HepG2 (cell line): Measurements from ENCODE around the gene LHPP. TPM values are rescaled to one million over a fixed set of nuclear protein-coding genes. Genes with fewer than 3 reads are reported as not detected.

Source experiments
- ATF7 ChIP-seq, 2 experiments: fragments of 450-650 bp in 1 of 2; sonication (generic) in 1 of 2; formaldehyde crosslinking in 1 of 2; IDR thresholded peaks; 2 replicates each; pipeline versions ENCODE4 v1.4.0 to v1.6.1; 2016 to 2020; ENCODE audit warnings: antibody characterized with exemption in 1 of 2, mild to moderate bottlenecking in 1 of 2, missing genetic modification reagents in 1 of 2
- CENPX ChIP-seq: sonication (generic); formaldehyde crosslinking; IDR thresholded peaks from 2 replicates; pipeline ENCODE4 v1.9.0; 2021; ENCODE audit warnings: mild to moderate bottlenecking, missing genetic modification reagents, moderate library complexity
- JUNB ChIP-seq: sonication (generic); formaldehyde crosslinking; IDR thresholded peaks from 2 replicates; pipeline ENCODE4 v1.8.0; 2022; ENCODE audit warnings: missing genetic modification reagents, mild to moderate bottlenecking, borderline replicate concordance
- KDM1A ChIP-seq: IDR thresholded peaks from 2 replicates; pipeline ENCODE4 v1.6.1; 2016; ENCODE audit warnings: missing compliant biosample characterization
- POLR2AphosphoS5 ChIP-seq: IDR thresholded peaks from 2 replicates; pipeline ENCODE4 v1.6.1; 2012; ENCODE audit warnings: low read depth, low read length
- RNF2 ChIP-seq: fragments of 450-650 bp; conservative IDR thresholded peaks from 2 replicates; pipeline ENCODE4 v1.6.1; 2016; ENCODE audit warnings: low read depth
- SP4 ChIP-seq: sonication (generic); formaldehyde crosslinking; IDR thresholded peaks from 2 replicates; pipeline ENCODE4 v1.8.1; 2023; ENCODE audit warnings: mild to moderate bottlenecking, missing genetic modification reagents
- ZBTB7A ChIP-seq: sonication (generic); formaldehyde crosslinking; IDR thresholded peaks from 2 replicates; pipeline ENCODE4 v1.8.0; 2022; ENCODE audit warnings: mild to moderate bottlenecking, missing genetic modification reagents
- ZNF263 ChIP-seq: sonication (generic); formaldehyde crosslinking; IDR thresholded peaks from 2 replicates; pipeline ENCODE4 v1.4.0; 2020; ENCODE audit warnings: missing genetic modification reagents
- ZNF816 ChIP-seq: sonication (generic); formaldehyde crosslinking; IDR thresholded peaks from 2 replicates; pipeline ENCODE4 v1.8.0; 2022; ENCODE audit warnings: missing genetic modification reagents, mild to moderate bottlenecking, borderline replicate concordance
- polyA plus RNA-seq, 8 experiments: library from polyadenylated mRNA; depleted of rRNA in 3 of 8; stranded (reverse) in 7 of 8; unstranded in 1 of 8; fragments of >200 nt; fragmentation: Illumina TruSeq in 4 of 8; extraction: Trizol in 4 of 8; gene quantifications; 2 replicates each; pipeline versions ENCODE4 v1.2.1 to v1.2.3, GENCODE V29; 2011 to 2016; ENCODE audit warnings: low read depth in 4 of 8, missing spikeins in 1 of 8, mixed read lengths in 1 of 8; ENCODE audit not compliant: insufficient read depth in 1 of 8
- total RNA-seq, 5 experiments: library from RNA; depleted of rRNA; stranded (reverse); fragments of >200 nt; fragmentation: Illumina TruSeq; extraction: Trizol; gene quantifications; 2 replicates each; pipeline ENCODE4 v1.2.3, GENCODE V29; 2016; ENCODE audit warnings: low read depth in 1 of 5
- TF ChIP-seq, protein P1 (sequence below): sonication (generic); formaldehyde crosslinking; IDR thresholded peaks from 2 replicates; pipeline ENCODE4 v1.8.1; 2023; ENCODE audit warnings: missing genetic modification reagents, inconsistent platforms, borderline replicate concordance
- TF ChIP-seq, protein P2 (sequence below): sonication (generic); formaldehyde crosslinking; IDR thresholded peaks from 2 replicates; pipeline ENCODE4 v1.4.0; 2020; ENCODE audit warnings: missing genetic modification reagents, low read depth, mild to moderate bottlenecking, borderline replicate concordance
- TF ChIP-seq, protein P3 (sequence below): sonication (generic); formaldehyde crosslinking; IDR thresholded peaks from 2 replicates; pipeline ENCODE4 v1.4.0; 2020; ENCODE audit warnings: missing genetic modification reagents; ENCODE audit errors: not compliant biosample characterization
- TF ChIP-seq, protein P4 (sequence below): sonication (generic); formaldehyde crosslinking; IDR thresholded peaks from 2 replicates; pipeline ENCODE4 v1.8.0; 2022; ENCODE audit warnings: mild to moderate bottlenecking, missing genetic modification reagents, borderline replicate concordance

The LHPP gene
- total and polyA plus RNA-seq, 2 of the 13 experiments (the other 11 are each of a cell fraction or from before 2014, with no cell fraction given): 5.2 to 13.1 TPM

DNA sequence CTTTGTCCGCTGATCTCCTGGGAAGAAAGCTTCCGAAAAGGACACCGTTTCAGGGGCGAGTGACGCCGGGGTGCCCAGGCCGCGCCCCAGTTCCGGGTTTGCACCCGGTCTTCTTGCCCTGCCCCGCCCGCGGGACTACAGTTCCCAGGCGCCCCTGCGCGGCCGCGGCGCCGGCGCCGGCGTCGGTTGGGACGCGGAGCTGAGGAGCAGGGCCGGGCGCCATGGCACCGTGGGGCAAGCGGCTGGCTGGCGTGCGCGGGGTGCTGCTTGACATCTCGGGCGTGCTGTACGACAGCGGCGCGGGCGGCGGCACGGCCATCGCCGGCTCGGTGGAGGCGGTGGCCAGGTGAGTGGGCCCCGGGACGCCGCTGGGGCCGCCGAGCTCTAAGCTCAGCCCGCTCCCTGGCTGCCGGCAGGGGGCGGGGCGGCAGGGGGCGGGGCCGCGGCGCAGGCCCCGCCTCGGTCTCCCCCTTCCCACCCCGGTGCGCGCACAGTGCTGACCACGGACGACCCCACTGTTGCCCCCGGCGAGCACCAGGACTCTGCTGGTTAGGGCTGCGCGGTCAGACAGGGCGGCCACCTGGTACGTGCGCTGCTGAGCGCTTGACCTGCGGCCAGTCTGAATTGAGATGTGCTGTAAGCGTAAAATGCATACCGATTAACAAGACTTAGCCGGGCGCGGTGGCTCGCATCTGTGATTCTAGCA is at the start of gene LHPP (continued):
- peak; percentile 55 for TF ChIP-seq POLR2AphosphoS5
- TF ChIP-seq, protein P1, sequence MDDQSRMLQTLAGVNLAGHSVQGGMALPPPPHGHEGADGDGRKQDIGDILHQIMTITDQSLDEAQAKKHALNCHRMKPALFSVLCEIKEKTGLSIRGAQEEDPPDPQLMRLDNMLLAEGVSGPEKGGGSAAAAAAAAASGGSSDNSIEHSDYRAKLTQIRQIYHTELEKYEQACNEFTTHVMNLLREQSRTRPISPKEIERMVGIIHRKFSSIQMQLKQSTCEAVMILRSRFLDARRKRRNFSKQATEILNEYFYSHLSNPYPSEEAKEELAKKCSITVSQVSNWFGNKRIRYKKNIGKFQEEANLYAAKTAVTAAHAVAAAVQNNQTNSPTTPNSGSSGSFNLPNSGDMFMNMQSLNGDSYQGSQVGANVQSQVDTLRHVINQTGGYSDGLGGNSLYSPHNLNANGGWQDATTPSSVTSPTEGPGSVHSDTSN (CRISPR knock-in tag): no peak
- TF ChIP-seq ZNF263 (CRISPR knock-in tag): no peak
- no peak for TF ChIP-seq ATF7 (IDR thresholded peaks at IDR 0.05)
- no peak for TF ChIP-seq ATF7 (CRISPR knock-in tag; IDR thresholded peaks at IDR 0.05)
- 0 out of 2 replicates have a peak, but pooled peaks have one; percentile 33 for TF ChIP-seq RNF2
- peak; percentile 75 for TF ChIP-seq ZBTB7A (CRISPR knock-in tag)
- TF ChIP-seq, protein P2, sequence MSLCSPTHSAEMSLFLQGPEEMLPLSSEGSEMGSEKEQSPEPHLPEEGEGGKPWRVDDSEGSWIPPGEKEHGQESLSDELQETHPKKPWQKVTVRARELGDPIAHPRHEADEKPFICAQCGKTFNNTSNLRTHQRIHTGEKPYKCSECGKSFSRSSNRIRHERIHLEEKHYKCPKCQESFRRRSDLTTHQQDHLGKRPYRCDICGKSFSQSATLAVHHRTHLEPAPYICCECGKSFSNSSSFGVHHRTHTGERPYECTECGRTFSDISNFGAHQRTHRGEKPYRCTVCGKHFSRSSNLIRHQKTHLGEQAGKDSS (CRISPR knock-in tag): no peak
- TF ChIP-seq SP4 (CRISPR knock-in tag): peak; percentile 62; the same call in 1 of the 2 replicates
- no peak for TF ChIP-seq ZNF816 (CRISPR knock-in tag)
- TF ChIP-seq, protein P3, sequence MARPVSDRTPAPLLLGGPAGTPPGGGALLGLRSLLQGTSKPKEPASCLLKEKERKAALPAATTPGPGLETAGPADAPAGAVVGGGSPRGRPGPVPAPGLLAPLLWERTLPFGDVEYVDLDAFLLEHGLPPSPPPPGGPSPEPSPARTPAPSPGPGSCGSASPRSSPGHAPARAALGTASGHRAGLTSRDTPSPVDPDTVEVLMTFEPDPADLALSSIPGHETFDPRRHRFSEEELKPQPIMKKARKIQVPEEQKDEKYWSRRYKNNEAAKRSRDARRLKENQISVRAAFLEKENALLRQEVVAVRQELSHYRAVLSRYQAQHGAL (CRISPR knock-in tag): no peak
- no peak for TF ChIP-seq CENPX (CRISPR knock-in tag)
- TF ChIP-seq KDM1A (CRISPR knock-in tag): no peak
- no peak for TF ChIP-seq JUNB (CRISPR knock-in tag)
- TF ChIP-seq, protein P4, sequence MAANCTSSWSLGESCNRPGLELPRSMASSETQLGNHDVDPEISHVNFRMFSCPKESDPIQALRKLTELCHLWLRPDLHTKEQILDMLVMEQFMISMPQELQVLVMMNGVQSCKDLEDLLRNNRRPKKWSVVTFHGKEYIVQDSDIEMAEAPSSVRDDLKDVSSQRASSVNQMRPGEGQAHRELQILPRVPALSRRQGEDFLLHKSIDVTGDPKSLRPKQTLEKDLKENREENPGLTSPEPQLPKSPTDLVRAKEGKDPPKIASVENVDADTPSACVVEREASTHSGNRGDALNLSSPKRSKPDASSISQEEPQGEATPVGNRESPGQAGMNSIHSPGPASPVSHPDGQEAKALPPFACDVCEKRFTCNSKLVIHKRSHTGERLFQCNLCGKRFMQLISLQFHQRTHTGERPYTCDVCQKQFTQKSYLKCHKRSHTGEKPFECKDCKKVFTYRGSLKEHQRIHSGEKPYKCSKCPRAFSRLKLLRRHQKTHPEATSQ (CRISPR knock-in tag): no peak
